Esophagus squamous epithelium (tissue), 5 donors: Measurements from ENCODE around the gene DSE. TPM values are rescaled to one million over a fixed set of nuclear protein-coding genes. Genes with fewer than 3 reads are reported as not detected.
A peak's percentile ranks its signal among the peaks of the same experiment; 100 is the strongest.
"Not testable (repeated sequence)": the region's sequence is repeated elsewhere in the genome, so short reads cannot be mapped to it uniquely, and the experiment has no call there.

ENCODE experiments used
- DNase-seq: peaks from one replicate; lab custom pipeline; 2025; lab: John Stamatoyannopoulos, UW
- H3K27ac ChIP-seq, 4 donors: fragments of 200-600 bp; sonication (generic); one replicate each; pipeline ENCODE4 v1.5.1; 2016 to 2019; ENCODE audit warnings: mild to moderate bottlenecking in 1 of 4
- H3K27me3 ChIP-seq, 4 donors: fragments of 200-600 bp; sonication (generic); 1 replicate in 3 of 4; 2 replicates in 1 of 4; pipeline versions ENCODE4 v1.5.1 to v1.6.0; 2017 to 2021; ENCODE audit warnings: antibody characterized with exemption in 1 of 4
- H3K36me3 ChIP-seq, 3 donors: fragments of 200-600 bp; sonication (generic); one replicate each; pipeline ENCODE4 v1.5.1; 2016 to 2019
- H3K4me1 ChIP-seq, 3 donors: fragments of 200-600 bp; sonication (generic); one replicate each; pipeline ENCODE4 v1.5.1; 2017 to 2019
- H3K4me3 ChIP-seq, 4 donors: fragments of 200-600 bp; sonication (generic); 1 replicate in 3 of 4; 2 replicates in 1 of 4; pipeline ENCODE4 v1.5.1; 2016 to 2019; ENCODE audit warnings: mild to moderate bottlenecking in 2 of 4, moderate library complexity in 1 of 4
- H3K9me3 ChIP-seq, 3 donors: fragments of 200-600 bp; sonication (generic); one replicate each; pipeline ENCODE4 v1.5.1; 2016 to 2019
- POLR2A ChIP-seq, 4 donors: fragments of 450-650 bp; IDR thresholded peaks; one replicate each; pipeline ENCODE4 v1.6.1; 2017; ENCODE audit warnings: antibody characterized with exemption in 4 of 4, mild to moderate bottlenecking in 4 of 4, moderate library complexity in 3 of 4
- WGBS, 2 donors: methylation state at CpG; one replicate each; pipeline ENCODE4 v1.1.5; 2018; 5-methylcytosine and 5-hydroxymethylcytosine counted together
- intact Hi-C: fragments of 100-400 bp; cut with DNase I; formaldehyde crosslinking; loops from one replicate; pipeline ENCODE4 v1.15.0; 2022
- total RNA-seq, 4 donors: library from RNA; depleted of rRNA; stranded (reverse); fragments of >200 nt; gene quantifications; one replicate each; pipeline ENCODE4 v1.1.0, GENCODE V29; 2016
- TF ChIP-seq, protein P1 (sequence below), 6 experiments: fragments of 450-650 bp in 4 of 6; fragments of 200-600 bp in 2 of 6; sonication (generic) in 2 of 6; IDR thresholded peaks; one replicate each; pipeline ENCODE4 v1.5.1; 2016 to 2019; ENCODE audit warnings: antibody characterized with exemption in 6 of 6, mild to moderate bottlenecking in 4 of 6, moderate library complexity in 4 of 6
- donor health status: DM: yes; HTN: yes; CAD: no.

Gene DSE
- total RNA-seq, 4 donors from 2014 or later: 11.6 to 36.4 (median 33.3) TPM

DNA sequence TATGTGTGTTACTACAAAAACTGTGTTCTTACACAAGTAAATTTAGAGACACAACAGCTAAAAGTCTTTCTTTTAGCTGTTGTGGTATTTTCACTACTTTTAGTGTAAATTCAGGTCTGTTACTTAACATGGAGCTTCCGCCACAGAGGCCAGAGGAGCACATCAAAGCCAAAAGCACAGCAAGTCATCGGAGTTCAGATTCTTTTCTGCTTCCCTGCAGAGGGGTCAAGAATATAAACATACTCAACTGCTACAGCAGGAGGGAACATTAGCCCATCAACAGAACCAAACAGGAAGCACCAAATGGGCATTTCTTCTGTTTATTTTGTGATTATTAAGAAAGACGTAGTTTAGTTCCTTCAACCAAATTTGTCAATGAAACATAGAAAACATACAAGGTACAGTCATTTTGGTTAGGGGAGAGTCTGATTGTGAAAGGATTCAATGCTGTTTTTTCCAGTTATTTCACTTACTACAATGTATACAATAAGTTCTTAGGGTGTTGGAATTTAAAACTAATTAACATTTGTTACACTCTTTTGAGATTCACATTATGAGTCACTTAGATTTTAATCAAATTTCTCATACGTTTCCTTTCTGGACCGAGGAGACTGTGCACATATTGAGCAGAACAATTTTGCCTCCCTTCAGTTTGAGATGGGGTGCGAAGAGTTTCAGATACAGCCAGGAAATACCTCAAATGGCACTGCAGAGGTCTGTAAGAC is 42.8 kb upstream of the DSE start:
- Histone ChIP-seq H3K27ac (peak overlapping the region in 1 of 4 donors; percentile 19), H3K36me3 (no peaks in the 10 kb centered on the region), H3K4me3 (no peak overlapping the region), H3K4me1 (peaks cover 0 to 6% (median 0%) of the 10 kb centered on the region in 3 donors), H3K9me3 (no peaks in the 10 kb centered on the region), H3K27me3 (no peaks in the 10 kb centered on the region)
- TF ChIP-seq POLR2A (IDR thresholded peaks at IDR 0.05): no peak
- TF ChIP-seq, protein P1, sequence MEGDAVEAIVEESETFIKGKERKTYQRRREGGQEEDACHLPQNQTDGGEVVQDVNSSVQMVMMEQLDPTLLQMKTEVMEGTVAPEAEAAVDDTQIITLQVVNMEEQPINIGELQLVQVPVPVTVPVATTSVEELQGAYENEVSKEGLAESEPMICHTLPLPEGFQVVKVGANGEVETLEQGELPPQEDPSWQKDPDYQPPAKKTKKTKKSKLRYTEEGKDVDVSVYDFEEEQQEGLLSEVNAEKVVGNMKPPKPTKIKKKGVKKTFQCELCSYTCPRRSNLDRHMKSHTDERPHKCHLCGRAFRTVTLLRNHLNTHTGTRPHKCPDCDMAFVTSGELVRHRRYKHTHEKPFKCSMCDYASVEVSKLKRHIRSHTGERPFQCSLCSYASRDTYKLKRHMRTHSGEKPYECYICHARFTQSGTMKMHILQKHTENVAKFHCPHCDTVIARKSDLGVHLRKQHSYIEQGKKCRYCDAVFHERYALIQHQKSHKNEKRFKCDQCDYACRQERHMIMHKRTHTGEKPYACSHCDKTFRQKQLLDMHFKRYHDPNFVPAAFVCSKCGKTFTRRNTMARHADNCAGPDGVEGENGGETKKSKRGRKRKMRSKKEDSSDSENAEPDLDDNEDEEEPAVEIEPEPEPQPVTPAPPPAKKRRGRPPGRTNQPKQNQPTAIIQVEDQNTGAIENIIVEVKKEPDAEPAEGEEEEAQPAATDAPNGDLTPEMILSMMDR (IDR thresholded peaks at IDR 0.05): no peak
- intact Hi-C loops: no loop called here
- WGBS, 2 donors: 69% methylated on average over 6 of the region's 6 CpGs
- no peak for DNase-seq

- Histone ChIP-seq H3K9me3 (no peaks in the 10 kb centered on the region), H3K27me3 (no peaks in the 10 kb centered on the region), H3K36me3 (no peaks in the 10 kb centered on the region), H3K4me1 (peaks cover 0 to 6% (median 0%) of the 10 kb centered on the region in 3 donors), H3K27ac (peak overlapping the region in 1 of 4 donors; percentile 19), H3K4me3 (no peak overlapping the region)
- no peak for TF ChIP-seq POLR2A (IDR thresholded peaks at IDR 0.05)
- TF ChIP-seq, protein P1 (IDR thresholded peaks at IDR 0.05): no peak
- 69 to 79% methylated on average over 1 of the region's 1 CpG for WGBS, 2 donors
- intact Hi-C loops: no loop called here
- DNase-seq: no peak
These were observed 42.2 kb upstream of the DSE start for GRCh38 chr6:116328528-116328903.

GRCh38 chr6:116329156-116329555 is 41.6 kb upstream of the DSE start:
- Histone ChIP-seq H3K4me3 (no peak overlapping the region), H3K27ac (no peak overlapping the region), H3K4me1 (peaks cover 0 to 6% (median 0%) of the 10 kb centered on the region in 3 donors), H3K36me3 (no peaks in the 10 kb centered on the region), H3K27me3 (no peaks in the 10 kb centered on the region), H3K9me3 (no peaks in the 10 kb centered on the region)
- TF ChIP-seq POLR2A (IDR thresholded peaks at IDR 0.05): no peak
- TF ChIP-seq, protein P1 (IDR thresholded peaks at IDR 0.05): no peak
- intact Hi-C loops: no loop called here
- no peak for DNase-seq

DNA sequence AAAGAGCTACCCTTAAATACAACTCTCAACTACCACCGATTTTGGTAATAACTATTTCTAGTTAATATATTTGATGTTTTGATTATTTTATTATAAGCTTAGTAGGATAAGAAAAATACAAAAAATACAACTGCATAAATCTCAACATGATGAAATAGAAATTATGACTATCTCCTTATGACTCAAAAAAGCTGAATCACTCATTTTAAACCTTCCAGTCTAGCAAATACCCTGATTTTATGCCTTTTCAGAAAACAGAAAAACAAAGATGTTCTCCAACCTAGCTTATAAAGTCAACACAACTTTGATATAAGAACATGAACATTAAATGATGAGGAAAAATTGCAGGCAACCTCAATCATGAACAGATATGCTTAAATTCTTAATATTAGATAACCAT is 40.2 kb upstream of the DSE start:
- Histone ChIP-seq H3K27me3 (no peaks in the 10 kb centered on the region), H3K4me1 (peaks cover 0 to 6% (median 0%) of the 10 kb centered on the region in 3 donors), H3K27ac (no peak overlapping the region), H3K36me3 (no peaks in the 10 kb centered on the region), H3K9me3 (no peaks in the 10 kb centered on the region), H3K4me3 (no peak overlapping the region)
- intact Hi-C loops: no loop called here
- no peak for TF ChIP-seq POLR2A (IDR thresholded peaks at IDR 0.05)
- TF ChIP-seq, protein P1 (IDR thresholded peaks at IDR 0.05): no peak
- no peak for DNase-seq
- WGBS, 2 donors: 96 to 100% methylated on average over 1 of the region's 1 CpG

DNA sequence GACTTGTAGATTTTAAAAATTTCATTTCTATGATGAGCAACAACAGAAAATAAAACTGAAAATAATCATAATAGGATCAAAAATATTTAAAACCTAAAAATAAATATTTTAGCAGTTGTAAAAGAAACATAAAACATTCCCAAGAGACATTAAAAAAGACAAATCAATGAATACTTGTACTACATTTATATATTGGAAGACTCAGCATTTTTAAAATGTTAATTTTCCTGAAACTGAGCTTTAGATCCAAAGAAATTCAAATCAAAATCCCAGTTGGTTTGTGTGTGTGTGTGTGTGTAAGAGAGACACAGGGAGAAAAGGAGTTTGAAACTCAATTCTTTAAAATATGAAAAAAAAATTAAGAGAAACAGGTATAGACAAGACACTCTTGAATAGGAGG is 38.7 kb upstream of the DSE start:
- DNase-seq: no peak
- intact Hi-C loops: no loop called here
- Histone ChIP-seq H3K9me3 (no peaks in the 10 kb centered on the region), H3K27ac (no peak overlapping the region), H3K4me1 (peaks cover 0 to under 1% (median 0%) of the 10 kb centered on the region in 3 donors), H3K27me3 (no peaks in the 10 kb centered on the region), H3K36me3 (no peaks in the 10 kb centered on the region), H3K4me3 (no peak overlapping the region)
- TF ChIP-seq, protein P1 (IDR thresholded peaks at IDR 0.05): no peak
- TF ChIP-seq POLR2A (IDR thresholded peaks at IDR 0.05): no peak

GRCh38 chr6:116334638-116335409 is 35.9 kb upstream of the DSE start:
- H3K36me3 ChIP-seq, H3K4me1 ChIP-seq, H3K9me3 ChIP-seq, H3K4me3 ChIP-seq, H3K27ac ChIP-seq, intact Hi-C loops, H3K27me3 ChIP-seq, DNase-seq: not testable (repeated sequence)
